AG04450 (cell line): ENCODE results near the gene SLC35F1. TPM values are rescaled to one million over a fixed set of nuclear protein-coding genes. Genes with fewer than 3 reads are reported as not detected.

ENCODE experiments used
- CTCF ChIA-PET: fragments of 300-600, 350-600 bp; formaldehyde crosslinking; extraction: SDS; loops from one replicate; lab custom pipeline; 2022; ENCODE audit warnings: antibody characterized with exemption, inconsistent platforms; lab: Charles Lee
- POLR2A ChIA-PET: fragments of 350-600 bp; formaldehyde crosslinking; extraction: SDS; loops from one replicate; lab custom pipeline; 2021; ENCODE audit warnings: antibody characterized with exemption, inconsistent platforms; lab: Yijun Ruan, JAX
- DNase-seq: peaks from one replicate; pipeline ENCODE4 v3.0.0-alpha.2; 2011; ENCODE audit warnings: low read depth, low spot score
- H3K27ac ChIP-seq: one replicate; pipeline ENCODE4 v1.5.1; 2012; ENCODE audit warnings: low read depth, low read length, control low read depth
- H3K27me3 ChIP-seq: one replicate; pipeline ENCODE4 v1.6.0; 2012; ENCODE audit warnings: low read length; ENCODE audit not compliant: control insufficient read depth, insufficient read depth
- H3K4me3 ChIP-seq: 2 replicates; pipeline ENCODE4 v1.5.1; 2011; ENCODE audit warnings: mild to moderate bottlenecking, low read depth, low read length, control low read depth
- H3K9me3 ChIP-seq: 2 replicates; pipeline ENCODE4 v1.5.1; 2012; ENCODE audit warnings: low read length; ENCODE audit not compliant: control insufficient read depth, insufficient read depth
- polyA plus RNA-seq: library from polyadenylated mRNA; depleted of rRNA; stranded (reverse); fragments of >200 nt; gene quantifications from 2 replicates; pipeline ENCODE4 v1.2.3, GENCODE V29; 2011
- TF ChIP-seq, protein P1 (sequence below): IDR thresholded peaks from 2 replicates; pipeline ENCODE4 v1.5.1; 2011; ENCODE audit warnings: low read depth, low read length, control low read depth, inconsistent platforms

SLC35F1 gene
- polyA plus RNA-seq, 1 experiment, result 0.14 TPM

DNA sequence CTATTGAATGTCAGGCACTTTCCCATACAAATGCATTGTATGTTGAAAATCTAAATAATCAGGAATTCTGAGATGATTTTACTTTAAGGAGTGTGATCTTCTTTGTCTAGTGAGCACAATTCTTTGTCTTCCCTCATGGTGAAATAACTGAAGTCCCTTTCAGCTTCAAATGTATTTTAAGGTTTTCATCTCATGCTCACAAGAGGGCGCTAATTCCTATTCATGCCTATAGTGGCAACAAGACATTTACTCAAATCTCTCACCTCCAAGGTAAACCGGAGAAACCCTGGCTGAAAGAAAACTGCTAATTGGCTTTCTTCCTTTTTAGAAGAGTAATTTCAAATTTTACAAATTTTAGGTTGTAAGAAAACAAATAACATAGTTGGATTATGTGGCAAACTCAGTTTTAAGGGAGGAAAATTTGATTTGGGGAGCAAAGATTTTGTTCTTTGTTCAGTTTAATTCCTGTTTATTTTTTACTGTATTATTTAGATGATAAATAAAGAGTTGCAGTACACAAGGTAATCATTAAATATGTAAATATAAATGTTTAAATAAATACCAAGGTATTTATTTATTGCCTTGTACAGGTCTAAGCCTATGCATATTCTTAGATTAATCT lies 69.1 kb downstream of the SLC35F1 start:
- ChIA-PET POLR2A (no interaction called here), CTCF (interaction anchor here (0.5 to 2.0 kb wide), 14 partner anchors 10 to 1134 kb away, joined by 3 to 9 read pairs (median 4); no protein-coding TSS in a partner anchor)
- DNase-seq, result peak; percentile 8
- H3K9me3 ChIP-seq, result no peaks in the 10 kb centered on the region
- H3K27me3 ChIP-seq, result no peaks in the 10 kb centered on the region
- H3K27ac ChIP-seq, result no peak overlapping the region
- no peak overlapping the region for H3K4me3 ChIP-seq
- TF ChIP-seq, protein P1, sequence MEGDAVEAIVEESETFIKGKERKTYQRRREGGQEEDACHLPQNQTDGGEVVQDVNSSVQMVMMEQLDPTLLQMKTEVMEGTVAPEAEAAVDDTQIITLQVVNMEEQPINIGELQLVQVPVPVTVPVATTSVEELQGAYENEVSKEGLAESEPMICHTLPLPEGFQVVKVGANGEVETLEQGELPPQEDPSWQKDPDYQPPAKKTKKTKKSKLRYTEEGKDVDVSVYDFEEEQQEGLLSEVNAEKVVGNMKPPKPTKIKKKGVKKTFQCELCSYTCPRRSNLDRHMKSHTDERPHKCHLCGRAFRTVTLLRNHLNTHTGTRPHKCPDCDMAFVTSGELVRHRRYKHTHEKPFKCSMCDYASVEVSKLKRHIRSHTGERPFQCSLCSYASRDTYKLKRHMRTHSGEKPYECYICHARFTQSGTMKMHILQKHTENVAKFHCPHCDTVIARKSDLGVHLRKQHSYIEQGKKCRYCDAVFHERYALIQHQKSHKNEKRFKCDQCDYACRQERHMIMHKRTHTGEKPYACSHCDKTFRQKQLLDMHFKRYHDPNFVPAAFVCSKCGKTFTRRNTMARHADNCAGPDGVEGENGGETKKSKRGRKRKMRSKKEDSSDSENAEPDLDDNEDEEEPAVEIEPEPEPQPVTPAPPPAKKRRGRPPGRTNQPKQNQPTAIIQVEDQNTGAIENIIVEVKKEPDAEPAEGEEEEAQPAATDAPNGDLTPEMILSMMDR, result peak; percentile 68

GRCh38 chr6:117985916-117986315 lies 78.9 kb downstream of the SLC35F1 start:
- CTCF ChIA-PET, result interaction anchor here (1.7 kb wide), 1 partner anchor 10 kb away, joined by 8 read pairs; no protein-coding TSS in a partner anchor
- no peak for DNase-seq

DNA sequence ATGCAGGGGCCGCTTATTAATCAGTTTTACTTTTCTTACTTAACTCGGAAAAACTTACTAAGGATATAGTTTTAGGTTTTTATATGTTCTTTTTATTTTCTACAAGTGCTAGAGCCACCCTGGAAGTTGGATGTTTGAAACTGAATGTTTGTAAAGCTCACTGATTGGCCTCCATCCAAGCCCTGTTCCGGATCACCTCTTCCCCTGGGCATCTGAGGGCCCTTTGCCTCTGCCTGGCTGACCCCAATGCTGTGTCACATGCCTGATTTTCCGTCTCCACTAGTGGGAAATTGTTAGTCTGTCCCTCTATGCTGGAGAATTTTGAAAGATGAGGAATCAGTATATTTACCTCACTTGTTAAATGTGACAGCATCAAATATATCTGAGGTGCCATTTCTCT lies 79.3 kb downstream of the SLC35F1 start:
- DNase-seq, result no peak
- TF ChIP-seq, protein P1, result no peak
- POLR2A ChIA-PET, result no interaction called here
- Histone ChIP-seq H3K27me3 (no peaks in the 10 kb centered on the region), H3K4me3 (no peak overlapping the region), H3K27ac (no peak overlapping the region), H3K9me3 (no peaks in the 10 kb centered on the region)
- CTCF ChIA-PET, result interaction anchor here (1.7 kb wide), 1 partner anchor 10 kb away, joined by 8 read pairs; no protein-coding TSS in a partner anchor

More at GRCh38 chr6:117985916-117986315, 78.9 kb downstream of the SLC35F1 start:
- TF ChIP-seq, protein P1, result no peak
- Histone ChIP-seq H3K9me3 (no peaks in the 10 kb centered on the region), H3K4me3 (no peak overlapping the region), H3K27ac (no peak overlapping the region), H3K27me3 (no peaks in the 10 kb centered on the region)
- POLR2A ChIA-PET, result no interaction called here

- ChIA-PET CTCF (interaction anchor here (2.0 kb wide), 1 partner anchor 13 kb away, joined by 6 read pairs; no protein-coding TSS in a partner anchor), POLR2A (no interaction called here)
- Histone ChIP-seq H3K9me3 (no peaks in the 10 kb centered on the region), H3K27ac (no peak overlapping the region), H3K27me3 (no peaks in the 10 kb centered on the region), H3K4me3 (no peak overlapping the region)
- no peak for DNase-seq
- TF ChIP-seq, protein P1, result no peak
Observed at GRCh38 chr6:117989086-117989485, 82.0 kb downstream of the SLC35F1 start.

DNA sequence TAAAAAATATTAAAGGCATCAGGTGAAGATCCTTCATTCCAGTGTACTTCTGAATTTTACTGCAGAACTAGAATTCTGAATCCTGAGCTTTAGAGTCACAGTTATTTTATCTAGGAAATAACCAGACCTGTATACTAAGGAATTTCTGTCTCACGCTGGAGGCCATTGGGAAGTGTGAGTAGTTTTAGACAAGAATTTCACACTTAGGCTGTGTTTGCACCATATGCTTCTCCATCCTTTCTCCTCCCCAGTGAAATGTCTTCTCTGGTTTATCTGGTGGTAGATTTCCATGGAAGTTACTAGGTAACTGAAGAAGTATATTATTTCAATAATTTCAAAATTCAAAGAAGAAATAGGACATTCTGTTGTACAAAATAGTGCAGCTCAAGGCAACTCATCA lies 83.1 kb downstream of the SLC35F1 start:
- Histone ChIP-seq H3K27ac (no peak overlapping the region), H3K4me3 (no peak overlapping the region), H3K9me3 (no peaks in the 10 kb centered on the region), H3K27me3 (no peaks in the 10 kb centered on the region)
- ChIA-PET POLR2A (no interaction called here), CTCF (interaction anchor here (2.0 kb wide), 1 partner anchor 14 kb away, joined by 6 read pairs; no protein-coding TSS in a partner anchor)
- DNase-seq, result no peak
- TF ChIP-seq, protein P1, result no peak
